GM10847 (cell line): Measurements from ENCODE around the gene NUTF2.

Experiments used
- POLR2A ChIP-seq: IDR thresholded peaks from 2 replicates; pipeline ENCODE4 v1.6.1; 2011; ENCODE audit not compliant: insufficient read length; ENCODE audit errors: extremely low read depth

NUTF2 gene

DNA sequence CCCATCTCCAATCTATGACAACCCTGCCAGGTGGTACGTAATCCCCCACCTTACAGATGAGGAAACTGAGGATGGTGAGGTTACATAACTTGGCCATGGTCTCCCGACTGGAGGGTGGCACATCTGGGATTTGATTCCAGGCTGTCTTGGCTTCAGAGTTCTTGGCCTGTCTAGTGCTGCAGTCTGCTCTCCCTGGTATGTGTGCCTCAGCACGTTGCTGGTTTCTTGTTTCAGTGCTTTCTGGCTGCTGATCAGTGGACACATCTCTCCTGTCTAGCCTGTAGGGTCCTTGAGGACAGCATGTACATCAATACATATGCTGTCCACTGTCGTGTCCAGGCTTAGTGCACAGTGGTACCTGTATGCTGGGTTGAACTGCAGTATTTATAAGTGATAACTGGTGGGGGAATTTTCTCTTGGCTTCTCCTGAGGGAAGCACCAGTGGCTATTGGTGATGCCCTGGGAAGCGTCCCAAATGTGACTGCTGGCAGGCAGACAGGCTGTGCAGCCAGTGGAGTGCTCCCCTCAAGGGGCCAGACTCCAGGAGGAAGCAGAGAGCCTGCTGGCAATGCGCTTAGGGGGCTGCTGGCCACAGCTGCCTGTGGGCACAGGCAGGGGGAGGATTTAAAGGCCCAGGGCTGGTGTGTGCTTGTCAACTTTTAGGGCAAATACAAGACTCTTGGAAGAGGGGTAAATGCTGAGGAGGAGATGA is 70.6 kb downstream of the NUTF2 start:
- TF ChIP-seq POLR2A = no peak

DNA sequence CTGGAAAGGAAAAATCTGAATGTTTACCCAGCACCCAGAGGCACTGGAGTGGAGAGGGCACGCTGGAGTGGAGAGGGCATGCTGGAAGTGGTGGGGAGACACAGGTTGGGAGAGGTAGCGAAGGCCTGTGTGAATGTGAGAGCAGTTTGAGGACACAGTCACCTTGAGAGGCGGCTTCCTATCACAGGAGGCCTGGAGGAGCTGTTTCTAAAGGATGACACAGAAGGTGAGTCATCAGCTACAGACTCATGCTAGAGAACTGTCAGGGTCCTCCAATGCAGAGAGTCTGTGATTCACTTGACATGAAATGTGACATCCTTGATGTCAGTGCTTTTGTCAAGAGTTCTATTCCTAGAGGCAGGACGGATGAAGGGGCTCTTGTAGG is 71.1 kb downstream of the NUTF2 start:
- TF ChIP-seq POLR2A = no peak

DNA sequence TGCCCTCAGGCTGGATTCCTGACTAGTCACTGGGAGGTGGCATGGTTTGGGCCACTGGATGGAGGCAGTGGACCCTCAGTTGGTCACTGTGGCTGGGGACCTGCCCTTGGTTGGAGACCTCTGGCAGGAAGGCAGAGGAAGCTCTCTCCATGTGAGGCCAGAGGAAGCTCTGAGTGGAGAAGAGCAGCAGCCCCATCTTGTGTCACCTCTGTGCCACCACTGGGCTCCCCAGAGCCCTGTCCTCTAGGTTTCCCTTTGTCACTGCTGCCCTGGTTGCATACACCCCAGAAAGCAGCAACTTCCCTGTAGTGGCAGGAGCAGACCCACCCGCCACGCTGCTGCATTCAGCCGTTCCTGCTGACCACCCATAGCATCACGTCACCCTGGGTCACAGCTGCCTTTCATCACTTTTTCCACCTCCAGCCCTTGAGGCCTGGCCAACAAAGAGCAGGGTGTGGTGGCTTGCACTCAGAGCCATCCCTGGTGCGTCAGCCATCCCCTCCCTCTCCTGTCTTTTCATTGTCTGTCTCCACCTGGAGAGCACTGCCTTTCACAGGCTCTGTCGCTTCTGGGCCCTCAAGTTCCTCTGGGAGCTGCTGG is 73.0 kb downstream of the NUTF2 start:
- TF ChIP-seq POLR2A = no peak
